ENCODE data around the gene PCDH9. TPM values are rescaled to one million over a fixed set of nuclear protein-coding genes. Genes with fewer than 3 reads are reported as not detected.

PCDH9 gene
- total and polyA plus RNA-seq, 10 donors: 0.24 to 8.1 (median 3.8) TPM

DNA sequence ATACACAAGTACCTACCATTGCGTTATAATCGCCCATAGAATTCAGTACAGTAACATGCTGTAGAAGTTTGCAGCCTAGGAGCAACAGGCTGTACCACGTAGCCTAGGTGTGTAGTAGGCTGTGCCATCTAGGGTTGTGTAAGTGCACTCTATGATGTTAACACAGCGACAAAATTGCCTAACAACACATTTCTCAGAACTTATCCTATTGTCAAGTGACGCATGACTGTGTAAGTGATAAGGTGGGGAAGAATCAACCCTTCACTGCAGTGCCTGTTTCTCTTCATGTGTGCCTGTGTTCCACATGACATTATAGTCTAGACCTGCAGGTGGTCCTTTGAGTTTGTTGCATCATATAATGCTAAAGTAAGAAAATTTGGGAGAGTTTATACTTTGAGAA is 94.0 kb downstream of the PCDH9 start:
- no peaks in the 10 kb centered on the region for H3K36me3 ChIP-seq
- WGBS, 5 donors: 75 to 97% (median 87%) methylated on average over 5 of the region's 5 CpGs
- H3K27ac ChIP-seq: no peak overlapping the region
- no peak for DNase-seq
- intact Hi-C loops (cut with DNase I; ENCODE audit: low total_unique reads): no loop called here
- no peak overlapping the region for H3K4me3 ChIP-seq
- H3K27me3 ChIP-seq (replicated peaks in 1 of 7): no peaks in the 10 kb centered on the region
- TF ChIP-seq POLR2AphosphoS5 (IDR thresholded peaks at IDR 0.05) (no peak), POLR2A (IDR thresholded peaks at IDR 0.05) (no peak)
- TF ChIP-seq, protein P1, sequence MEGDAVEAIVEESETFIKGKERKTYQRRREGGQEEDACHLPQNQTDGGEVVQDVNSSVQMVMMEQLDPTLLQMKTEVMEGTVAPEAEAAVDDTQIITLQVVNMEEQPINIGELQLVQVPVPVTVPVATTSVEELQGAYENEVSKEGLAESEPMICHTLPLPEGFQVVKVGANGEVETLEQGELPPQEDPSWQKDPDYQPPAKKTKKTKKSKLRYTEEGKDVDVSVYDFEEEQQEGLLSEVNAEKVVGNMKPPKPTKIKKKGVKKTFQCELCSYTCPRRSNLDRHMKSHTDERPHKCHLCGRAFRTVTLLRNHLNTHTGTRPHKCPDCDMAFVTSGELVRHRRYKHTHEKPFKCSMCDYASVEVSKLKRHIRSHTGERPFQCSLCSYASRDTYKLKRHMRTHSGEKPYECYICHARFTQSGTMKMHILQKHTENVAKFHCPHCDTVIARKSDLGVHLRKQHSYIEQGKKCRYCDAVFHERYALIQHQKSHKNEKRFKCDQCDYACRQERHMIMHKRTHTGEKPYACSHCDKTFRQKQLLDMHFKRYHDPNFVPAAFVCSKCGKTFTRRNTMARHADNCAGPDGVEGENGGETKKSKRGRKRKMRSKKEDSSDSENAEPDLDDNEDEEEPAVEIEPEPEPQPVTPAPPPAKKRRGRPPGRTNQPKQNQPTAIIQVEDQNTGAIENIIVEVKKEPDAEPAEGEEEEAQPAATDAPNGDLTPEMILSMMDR (IDR thresholded peaks at IDR 0.05 in 8 of 11, conservative IDR thresholded peaks at IDR 0.05 in 3 of 11): no peak
- peaks cover 0 to 5% (median 0%) of the 10 kb centered on the region in 6 donors for H3K4me1 ChIP-seq
- no peaks in the 10 kb centered on the region for H3K9me3 ChIP-seq

DNA sequence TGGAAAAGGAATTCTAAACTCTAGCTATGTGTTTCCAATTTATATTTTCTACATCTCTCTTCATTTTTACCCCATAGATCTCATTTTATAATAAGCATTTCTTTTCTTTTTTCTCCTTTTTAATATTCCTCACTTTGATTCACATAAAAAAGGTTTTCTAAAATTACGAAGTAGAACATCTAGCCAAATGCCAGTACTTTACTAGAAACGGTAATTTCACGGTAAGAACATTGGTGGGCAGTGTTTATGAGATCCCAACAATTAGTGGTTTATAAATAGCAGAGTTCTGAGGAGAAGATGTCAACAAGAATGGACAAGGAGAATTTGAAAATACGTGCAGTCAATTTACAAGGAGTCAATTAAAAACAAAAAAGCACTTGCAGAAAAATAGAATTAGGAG is 94.8 kb downstream of the PCDH9 start:
- H3K36me3 ChIP-seq: no peaks in the 10 kb centered on the region
- no peak overlapping the region for H3K27ac ChIP-seq
- H3K9me3 ChIP-seq: no peaks in the 10 kb centered on the region
- peaks cover 0 to 5% (median 0%) of the 10 kb centered on the region in 6 donors for H3K4me1 ChIP-seq
- intact Hi-C loops (cut with DNase I; ENCODE audit: low total_unique reads): no loop called here
- WGBS, 5 donors: 73 to 89% (median 83%) methylated on average over 4 of the region's 4 CpGs
- DNase-seq: no peak
- H3K27me3 ChIP-seq (replicated peaks in 1 of 7): no peaks in the 10 kb centered on the region
- no peak overlapping the region for H3K4me3 ChIP-seq
- TF ChIP-seq, protein P1 (IDR thresholded peaks at IDR 0.05 in 8 of 11, conservative IDR thresholded peaks at IDR 0.05 in 3 of 11): no peak
- TF ChIP-seq POLR2AphosphoS5 (IDR thresholded peaks at IDR 0.05) (no peak), POLR2A (IDR thresholded peaks at IDR 0.05) (no peak)

DNA sequence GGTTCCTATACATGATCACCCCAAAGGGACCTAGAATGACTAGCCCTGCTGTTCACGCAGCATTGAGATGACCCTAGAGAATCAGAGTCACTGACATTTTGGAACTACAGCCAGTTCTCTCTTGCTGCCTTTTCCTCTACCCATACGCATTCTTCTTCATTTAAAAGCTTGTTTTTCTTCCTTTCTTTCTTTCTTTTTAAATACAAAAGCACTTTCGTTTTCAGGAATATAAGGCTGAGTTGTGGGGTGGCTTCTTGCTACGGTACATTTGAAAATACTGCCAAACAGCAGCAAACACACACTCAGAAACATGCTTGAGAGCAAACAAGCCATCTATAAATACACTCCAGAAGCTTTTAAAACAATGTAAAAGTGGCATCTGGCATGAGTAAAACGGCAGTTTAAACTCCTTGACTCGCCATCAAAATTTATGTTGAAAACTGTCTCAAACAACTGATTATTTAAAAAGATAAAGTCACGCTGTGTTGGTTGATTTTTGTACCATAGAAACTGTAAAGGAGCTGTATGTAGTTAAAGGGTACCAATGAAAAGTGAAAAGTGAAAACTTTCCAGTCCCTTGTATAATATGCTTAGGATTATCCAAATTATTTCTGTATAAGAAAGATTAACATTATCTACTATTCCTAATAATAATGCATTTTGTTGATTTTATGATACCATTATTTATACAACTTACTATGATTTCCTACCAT is 95.6 kb downstream of the PCDH9 start:
- TF ChIP-seq POLR2AphosphoS5 (IDR thresholded peaks at IDR 0.05): no peak
- no peaks in the 10 kb centered on the region for H3K9me3 ChIP-seq
- H3K4me1 ChIP-seq: peaks cover 0 to 5% (median 0%) of the 10 kb centered on the region in 6 donors
- no peaks in the 10 kb centered on the region for H3K27me3 ChIP-seq (replicated peaks in 1 of 7)
- 14 to 23% (median 16%) methylated on average over 7 of the region's 7 CpGs for WGBS, 5 donors
- no peak for DNase-seq
- peak overlapping the region in 3 of 8 donors; percentile 6 to 20 (median 17) for H3K27ac ChIP-seq
- intact Hi-C loops (cut with DNase I; ENCODE audit: low total_unique reads): no loop called here
- peak overlapping the region in 2 of 8 donors; percentile 17 to 18 for H3K4me3 ChIP-seq
- H3K36me3 ChIP-seq: no peaks in the 10 kb centered on the region

GRCh38 chr13:67133476-67133875 is 96.7 kb downstream of the PCDH9 start:
- peaks cover 0 to 5% (median 0%) of the 10 kb centered on the region in 6 donors for H3K4me1 ChIP-seq
- 81 to 98% (median 91%) methylated on average over 1 of the region's 1 CpG for WGBS, 5 donors
- H3K4me3 ChIP-seq: no peak overlapping the region
- DNase-seq: no peak
- TF ChIP-seq, protein P1 (IDR thresholded peaks at IDR 0.05 in 8 of 11, conservative IDR thresholded peaks at IDR 0.05 in 3 of 11): no peak
- TF ChIP-seq POLR2AphosphoS5 (IDR thresholded peaks at IDR 0.05) (no peak), POLR2A (IDR thresholded peaks at IDR 0.05) (no peak)
- no peak overlapping the region for H3K27ac ChIP-seq
- no peaks in the 10 kb centered on the region for H3K9me3 ChIP-seq
- no peaks in the 10 kb centered on the region for H3K27me3 ChIP-seq (replicated peaks in 1 of 7)
- intact Hi-C loops (cut with DNase I; ENCODE audit: low total_unique reads): no loop called here
- H3K36me3 ChIP-seq: no peaks in the 10 kb centered on the region
